Measurements from ENCODE around the gene MRPS23.

The MRPS23 gene

DNA sequence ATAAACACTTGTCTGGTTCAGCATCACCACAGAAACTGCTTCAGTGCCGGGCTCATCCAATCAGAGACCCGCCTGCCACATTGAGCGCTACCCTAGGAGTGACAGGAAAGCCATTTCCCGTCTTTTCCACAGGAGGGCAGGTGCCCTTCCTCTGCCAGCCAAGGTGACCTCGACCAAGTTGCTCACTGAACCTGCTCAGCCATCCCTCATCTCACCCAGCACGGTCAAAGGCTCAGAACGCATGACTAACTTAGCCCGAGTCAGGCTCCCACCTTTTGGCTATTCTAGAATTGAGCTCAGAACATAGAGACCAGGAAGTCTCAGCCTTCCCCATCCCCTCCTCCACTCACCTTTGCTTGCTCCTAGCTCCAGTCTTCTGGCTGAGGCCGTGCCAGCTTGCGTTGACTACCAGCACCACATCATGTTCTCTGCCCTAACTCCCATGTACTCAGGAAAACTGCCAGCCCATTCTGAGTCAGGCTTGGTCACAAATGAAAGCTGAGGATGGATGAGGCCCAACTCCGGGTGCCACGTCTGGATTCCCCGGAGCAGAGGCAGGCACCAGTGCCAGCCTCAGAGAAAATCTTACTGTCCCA lies 15.6 kb downstream of the MRPS23 start:
- no peak for DNase-seq

DNA sequence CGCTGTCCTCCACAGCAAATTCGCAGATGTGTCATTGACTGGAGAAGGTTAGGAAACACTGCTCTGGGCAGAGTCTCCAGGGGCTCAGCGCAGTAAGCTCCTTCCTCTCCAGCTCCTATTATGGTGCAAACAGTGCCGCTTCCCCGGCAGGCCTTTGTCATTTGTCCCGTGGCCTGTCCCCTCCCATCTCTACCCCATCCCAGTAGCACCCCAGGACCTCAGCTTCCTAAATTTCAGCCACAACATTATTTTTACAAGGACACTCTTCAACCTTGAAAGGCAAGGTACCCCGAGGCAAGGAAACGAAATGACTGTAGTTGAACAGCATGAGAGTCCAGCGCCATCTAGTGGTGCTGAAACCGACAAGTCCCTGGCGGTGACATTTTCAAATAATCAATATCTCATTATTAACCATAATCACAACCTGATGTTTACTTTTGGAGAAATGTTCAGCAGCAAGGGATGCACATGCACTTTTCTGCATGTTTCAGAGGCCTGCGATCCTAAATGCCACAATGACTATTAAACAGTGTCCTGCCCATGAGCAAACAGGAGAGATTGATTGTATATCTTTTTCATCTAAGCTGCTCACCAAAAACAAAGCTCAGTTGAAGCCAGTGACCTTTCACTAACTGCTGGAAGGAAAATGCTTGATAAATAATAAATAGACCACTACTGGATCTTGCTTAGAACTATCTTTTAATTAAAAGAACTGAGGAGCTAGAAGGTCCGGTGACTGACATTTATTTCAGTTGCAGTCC lies 16.5 kb downstream of the MRPS23 start:
- DNase-seq = peak; percentile 75

DNA sequence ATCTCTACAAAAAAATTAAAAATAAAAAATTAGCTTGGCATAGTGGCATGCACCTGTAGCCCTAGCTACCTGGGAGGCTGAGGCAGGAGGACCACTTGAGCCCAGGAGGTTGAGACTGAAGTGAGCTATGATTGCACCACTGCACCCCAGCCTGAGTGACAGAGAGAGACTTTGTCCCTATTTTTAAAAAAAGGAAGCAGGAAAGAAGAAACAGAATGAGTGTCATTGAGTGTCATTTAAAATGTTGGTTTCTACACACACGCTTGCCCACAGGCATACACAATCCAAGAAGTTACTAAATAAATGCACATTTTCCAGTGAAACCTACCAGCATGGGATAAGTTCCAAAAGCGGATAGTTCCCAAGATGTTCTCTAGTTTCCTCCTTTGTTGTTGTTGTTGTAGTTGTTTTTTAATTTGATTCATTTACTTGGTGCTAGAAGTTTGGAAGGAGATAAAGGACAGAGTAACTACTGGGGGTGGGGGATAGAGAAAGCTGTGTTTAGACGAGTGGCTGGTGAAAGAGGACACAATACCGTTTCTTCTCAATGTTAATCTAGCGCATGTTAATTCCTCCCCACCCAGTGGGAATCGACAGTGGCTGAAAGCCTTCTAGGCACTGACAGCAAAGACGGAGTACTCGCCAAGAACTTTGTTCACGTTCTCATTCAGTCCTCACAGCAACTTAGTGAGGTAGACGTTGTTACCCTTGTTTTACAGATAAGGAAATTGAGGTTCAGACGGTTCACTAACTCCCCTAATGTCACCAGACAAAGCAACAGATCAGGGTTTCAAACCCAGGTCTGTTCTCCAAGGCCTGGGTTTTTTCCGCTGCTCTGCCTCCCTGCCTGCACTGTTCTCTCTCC lies 17.3 kb downstream of the MRPS23 start:
- peak; percentile 69 for DNase-seq

DNA sequence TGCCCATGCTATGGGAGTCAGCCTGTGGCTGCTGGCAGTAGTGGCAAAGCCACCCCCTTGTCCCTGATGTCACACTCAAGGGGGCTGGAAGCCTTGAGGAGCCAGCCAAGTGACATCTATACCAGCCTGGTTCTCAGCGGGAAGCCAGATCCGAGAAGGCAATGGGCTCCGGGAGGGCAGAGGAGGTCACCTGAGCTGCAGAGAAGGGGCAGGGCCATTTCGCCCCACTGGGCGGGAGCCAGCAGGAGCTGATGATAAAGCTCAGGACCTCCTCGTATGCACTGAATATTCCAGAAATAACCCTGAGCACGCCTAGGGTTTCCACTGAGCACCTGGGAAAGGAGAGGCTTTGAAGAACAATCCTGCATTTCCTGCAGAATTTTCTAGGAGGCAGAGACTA lies 19.0 kb downstream of the MRPS23 start:
- no peak for DNase-seq

DNA sequence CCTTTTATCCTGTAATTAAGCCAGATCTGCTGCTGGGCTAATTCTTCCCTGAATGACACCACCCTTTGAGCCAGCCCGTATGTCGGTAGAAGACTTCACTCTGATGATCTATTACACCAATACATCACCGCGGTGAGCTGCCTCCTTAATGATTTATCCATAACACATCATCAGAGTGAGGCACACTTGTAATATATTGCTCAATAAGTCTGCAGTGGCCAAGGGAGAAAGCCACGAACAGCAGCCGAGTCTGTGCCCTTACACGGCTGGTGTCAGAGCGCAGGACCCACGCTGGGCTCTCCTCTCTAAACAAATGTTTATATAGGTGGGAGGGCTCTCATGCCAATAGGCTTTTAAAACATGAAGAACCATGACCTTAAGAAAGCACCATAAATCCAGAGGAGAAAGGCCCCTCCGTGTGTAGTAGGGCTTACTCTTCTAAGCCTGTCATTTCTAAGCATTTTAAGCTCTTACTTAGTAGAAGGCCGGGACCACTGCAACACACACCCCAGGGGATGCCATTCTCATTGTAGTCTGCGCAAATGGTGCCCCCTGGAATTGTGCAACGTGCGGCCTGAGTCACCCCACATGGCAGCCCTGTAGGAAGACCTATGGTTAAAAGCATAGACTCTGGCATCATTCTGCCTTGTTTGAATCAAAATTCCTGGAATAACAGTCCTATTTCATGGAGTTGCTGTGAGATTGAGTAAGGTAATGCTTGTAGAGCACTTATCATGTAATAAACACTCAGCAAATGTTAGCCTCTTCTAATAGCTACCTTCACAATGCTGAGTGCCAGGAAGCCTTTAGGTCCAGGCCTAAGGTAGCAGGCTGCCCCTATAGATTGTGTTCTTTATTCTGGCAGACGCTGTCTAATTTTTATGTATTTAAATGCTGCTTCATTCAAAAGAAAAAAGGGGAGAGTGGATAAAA lies 26.1 kb downstream of the MRPS23 start:
- peak; percentile 49 for DNase-seq

DNA sequence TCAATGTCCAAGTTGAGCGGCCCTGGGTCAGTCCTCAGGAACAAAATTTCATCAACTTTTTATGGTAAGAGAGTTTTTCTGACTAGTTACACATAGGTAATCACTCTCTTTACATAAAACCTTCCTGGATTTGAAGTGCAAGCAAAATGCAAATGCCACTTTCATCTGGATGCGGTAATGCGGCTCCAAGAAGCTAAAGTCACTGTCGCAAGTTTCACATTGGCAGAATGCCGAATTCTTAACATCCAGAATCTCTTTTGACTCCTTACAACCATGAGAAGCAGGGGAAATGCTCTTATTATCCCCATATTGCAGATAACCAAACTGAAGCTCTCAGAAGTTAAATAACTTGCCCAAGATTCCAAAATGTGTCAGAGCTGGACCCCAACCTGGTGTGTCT lies 30.0 kb downstream of the MRPS23 start:
- no peak for DNase-seq

DNA sequence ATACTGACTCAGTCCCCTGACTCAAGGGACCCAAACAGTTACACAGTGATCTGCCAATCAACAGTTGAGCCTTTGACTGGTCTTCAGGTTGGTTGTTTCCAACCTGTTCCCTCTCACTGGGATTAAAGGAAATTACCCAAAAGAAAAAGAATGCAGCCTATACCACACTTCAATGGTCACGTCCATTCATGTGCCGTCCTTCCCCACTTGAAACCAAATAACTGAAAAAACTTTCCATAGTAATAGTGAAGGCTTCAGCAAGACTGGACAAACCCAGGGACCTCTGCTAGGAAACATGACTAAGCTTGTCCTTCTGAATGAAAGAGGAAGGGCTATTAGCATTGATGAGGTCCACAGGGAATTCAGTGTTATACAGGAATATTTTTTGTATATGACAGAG lies 30.6 kb downstream of the MRPS23 start:
- DNase-seq = peak; percentile 60

DNA sequence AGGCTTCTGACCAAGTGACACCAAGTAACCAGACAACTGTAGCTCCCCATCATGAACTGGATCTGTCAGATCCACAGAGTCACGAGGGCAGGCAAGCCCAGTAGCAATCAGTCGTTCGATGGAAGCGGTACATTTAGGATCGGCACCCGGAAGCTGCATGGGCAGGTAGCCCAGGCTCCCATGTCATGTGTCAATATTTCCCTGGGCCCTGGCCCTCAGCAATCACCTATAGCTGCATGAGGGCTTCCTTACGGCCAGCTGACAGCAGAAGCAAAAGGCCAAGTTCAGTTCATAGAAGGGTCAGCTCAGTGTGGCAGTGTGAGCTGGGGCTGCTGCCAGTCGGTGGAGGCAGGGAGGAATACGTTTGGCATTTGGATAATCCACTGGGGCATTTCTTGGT lies 31.8 kb downstream of the MRPS23 start:
- DNase-seq = no peak

DNA sequence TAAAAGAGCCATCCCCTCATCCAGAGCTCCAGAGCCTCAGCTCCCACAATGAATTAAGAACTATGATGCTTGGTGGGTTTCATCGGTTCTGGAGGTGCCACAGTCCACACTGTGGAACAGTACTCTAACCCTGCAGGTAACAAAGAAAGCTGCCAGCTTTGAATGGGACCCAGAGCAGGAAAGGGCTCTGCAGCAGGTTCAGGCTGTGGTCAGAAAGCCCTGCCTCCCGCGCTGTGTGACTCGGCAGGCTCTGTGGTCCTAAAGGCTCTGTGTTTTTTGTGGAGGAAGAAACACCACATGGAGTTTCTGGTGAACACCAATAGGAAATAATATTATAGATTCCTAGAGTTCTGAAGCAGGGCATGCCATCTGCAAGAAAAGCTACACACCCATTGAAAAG lies 32.5 kb downstream of the MRPS23 start:
- no peak for DNase-seq

DNA sequence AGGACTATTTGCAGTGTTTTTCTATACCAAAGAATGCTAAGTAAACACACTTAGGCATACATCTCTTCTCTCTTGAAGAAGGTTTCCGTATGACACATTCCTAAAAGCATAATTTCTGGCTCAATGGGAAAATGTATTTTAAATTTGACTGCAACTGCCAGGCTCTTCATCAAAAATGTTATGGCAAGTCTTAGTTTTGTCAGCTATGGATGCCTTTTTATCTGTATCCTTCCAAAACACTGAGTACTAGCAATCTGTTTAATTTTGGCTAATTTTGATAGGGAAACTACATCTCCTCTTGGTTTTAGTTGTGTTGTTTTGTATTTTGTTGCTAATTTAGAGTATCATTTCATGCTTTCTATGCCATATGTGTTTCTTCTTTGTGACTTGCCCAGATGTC lies 35.4 kb downstream of the MRPS23 start:
- DNase-seq = no peak

DNA sequence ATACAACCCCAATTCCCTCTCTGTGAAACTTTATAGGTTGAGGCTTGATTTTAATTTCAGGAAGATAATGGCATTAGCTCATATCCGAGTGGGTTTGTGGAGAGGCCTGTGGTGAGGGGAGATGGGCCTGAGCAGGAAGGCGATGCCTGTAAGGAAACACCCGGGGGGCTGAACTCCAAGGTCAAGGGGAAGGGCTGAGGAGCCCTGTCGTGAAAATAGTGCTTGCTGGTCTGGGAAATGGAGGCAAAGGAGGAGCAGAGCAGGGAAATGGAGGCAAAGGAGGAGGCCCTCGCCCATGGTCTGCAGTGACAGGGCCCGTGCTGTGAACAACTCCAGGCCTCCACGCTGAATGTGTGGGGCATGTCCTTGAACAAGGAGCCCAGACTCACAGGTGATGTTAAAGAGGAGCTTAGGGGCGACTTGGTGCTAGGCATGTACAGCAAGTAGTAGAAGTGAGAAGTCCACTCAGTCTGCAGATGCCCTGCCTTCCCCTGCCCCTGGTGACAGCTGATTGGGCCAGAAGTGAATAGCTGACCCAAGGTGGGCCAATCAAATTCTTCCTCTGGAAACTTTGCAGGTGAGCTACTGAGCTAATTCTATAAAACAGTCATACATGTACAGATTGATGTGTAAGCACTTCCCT lies 38.1 kb downstream of the MRPS23 start:
- no peak for DNase-seq

DNA sequence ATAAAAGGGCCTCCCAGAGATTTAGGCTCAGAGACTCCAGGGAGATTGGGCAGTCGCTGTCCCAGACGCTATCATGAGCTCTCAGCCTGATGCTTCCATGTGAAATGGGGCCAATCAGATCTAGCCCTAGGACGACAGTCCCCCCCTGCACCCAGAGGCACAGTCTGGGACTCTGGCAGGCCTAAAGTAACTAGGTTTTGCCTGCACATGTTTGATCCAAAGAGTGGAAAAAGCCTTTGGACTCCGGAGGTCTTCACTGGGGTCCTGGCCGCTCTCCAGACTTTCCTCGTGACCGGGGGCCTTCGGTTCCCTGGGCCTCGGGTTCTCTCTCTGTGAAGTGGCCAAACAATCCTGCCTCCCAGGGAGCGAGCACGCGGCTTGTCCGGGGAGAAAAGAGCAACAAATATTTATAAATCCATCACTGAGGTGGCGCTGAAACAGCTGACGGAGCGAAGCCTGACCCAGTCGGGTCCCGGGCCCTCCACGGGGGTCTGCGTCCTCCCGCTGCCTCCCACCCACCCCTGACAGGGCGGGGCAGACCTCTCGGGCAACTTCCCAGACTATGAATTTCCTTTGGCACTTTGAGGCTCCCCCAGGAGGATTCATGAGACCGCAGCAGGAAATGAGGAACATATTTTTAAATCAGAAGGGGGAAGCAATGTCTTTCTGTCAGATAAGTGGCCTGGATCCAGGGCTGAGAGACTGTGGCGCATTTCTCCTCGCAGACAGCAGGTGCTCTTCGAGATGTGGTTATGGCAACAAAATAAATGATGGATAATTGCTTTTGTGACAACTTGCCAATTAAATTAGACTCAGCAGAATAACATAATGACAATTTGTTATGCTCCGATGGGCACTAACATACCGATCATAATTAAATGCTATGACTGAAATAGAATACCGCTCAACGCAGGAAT lies 38.9 kb downstream of the MRPS23 start:
- peak; percentile 57 for DNase-seq

DNA sequence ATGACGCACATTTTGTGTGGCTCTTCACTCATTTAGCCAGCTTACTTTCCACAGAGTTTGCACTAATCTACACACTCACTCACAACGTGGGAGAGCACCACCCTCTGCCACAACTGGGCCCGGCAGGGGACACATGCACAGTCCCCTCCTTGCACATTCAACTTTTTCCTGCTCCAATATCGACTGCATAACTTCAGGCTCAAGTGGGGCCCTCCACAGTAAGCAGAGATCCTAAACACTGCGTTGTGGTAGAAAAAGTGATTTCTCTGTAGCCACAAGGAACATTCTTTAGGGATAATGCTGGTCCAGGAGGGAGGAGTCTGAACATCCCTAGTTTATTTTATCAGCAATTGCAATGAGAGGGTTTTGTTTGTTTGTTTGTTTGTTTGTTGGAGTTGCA lies 40.0 kb downstream of the MRPS23 start:
- DNase-seq = no peak

DNA sequence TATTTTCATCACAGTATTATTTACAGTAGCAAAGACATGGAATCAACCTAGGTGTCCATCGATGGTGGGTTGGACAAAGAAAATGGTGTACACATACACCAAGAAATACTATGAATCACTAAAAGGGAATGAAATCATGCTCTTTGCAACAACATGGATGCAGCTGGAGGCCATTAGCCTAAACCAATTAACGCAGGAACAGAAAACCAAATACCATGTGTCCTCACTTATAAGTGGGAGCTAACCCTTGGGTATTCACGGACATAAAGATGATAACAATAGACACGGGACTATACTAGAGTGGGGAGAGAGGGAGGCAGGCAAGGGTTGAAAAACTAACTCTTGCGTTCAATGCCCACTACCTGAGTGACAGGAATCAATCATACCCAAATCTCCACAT lies 41.0 kb downstream of the MRPS23 start:
- DNase-seq = no peak

DNA sequence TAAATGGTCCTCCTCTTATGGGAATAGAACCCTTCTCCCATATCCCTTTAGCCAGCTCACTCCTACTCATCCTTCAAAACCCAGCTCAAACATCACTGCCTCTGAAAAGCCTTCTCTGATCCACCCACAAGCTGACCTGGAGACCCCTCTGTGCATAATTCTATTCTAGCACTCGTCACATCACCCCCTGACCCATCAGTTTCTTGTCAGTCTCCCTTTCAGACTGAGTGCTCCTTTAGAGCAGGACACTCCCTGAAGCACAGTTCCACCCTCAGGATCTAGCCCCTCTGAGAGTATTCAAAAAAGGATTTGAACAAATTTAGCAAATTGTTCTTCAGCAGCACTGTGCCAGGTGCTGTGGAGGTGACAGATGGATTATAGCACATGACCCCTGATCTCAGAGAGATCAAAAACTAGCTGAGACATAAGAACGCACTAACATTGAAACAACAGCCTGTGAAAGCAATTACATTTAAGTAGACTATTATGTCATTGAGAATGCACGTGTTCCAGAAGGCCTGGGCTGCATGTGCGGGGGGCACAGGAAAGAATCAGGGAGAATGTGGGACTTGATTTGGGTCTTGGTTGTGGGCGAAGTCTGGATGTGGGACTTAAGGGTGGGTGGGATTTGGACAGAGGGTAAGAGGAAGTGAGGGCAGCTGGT lies 43.5 kb downstream of the MRPS23 start:
- no peak for DNase-seq

DNA sequence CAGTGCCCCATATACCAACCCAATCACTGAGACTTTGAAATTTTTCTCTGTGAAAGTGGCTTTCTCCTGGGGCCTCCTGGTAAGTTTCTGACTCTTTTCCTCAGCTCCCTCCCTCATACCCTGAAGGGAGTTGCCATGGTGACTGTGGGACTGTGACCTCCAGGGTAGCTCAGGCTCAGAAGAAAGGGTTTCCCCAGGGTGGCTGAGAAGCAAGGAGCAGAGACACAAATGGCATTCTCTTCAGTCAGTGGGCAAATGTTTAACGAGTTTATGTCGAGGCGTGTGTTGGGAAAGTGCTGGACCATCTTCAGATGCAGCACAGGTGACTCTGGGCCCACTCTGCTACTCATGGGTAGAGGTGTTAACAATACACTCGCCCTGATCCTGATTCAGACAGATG lies 46.8 kb downstream of the MRPS23 start:
- DNase-seq = no peak

DNA sequence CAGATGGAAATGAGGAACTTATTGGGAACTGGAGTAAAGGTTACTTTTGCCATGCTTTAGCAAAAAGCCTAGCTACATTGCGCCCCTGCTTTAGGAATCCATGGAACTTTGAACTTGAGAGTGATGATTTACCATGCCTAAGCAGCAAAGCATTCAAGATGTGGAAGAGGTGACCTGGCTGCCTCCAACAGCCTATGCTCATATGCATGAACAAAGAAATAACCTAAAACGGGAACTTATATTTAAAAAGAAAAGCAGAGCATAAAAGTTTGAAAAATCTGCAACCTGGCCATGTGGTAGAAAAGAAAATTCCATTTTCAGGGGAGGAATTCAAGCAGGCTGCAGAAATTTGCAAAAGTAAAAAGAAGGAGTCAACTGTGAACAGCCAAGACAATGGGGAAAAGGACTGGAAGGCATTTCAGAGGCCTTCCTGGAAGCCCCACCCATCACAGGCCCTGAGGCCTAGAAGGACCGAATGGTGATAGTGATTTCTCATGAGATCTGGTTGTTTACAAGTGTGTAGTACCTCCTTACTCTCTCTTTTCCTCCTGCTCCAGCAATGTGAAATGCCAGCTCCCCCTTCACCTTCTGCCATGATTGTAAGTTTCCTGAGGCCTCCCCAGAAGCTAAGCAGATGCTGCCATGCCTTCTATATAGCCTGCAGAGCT lies 48.7 kb downstream of the MRPS23 start:
- DNase-seq = no peak

DNA sequence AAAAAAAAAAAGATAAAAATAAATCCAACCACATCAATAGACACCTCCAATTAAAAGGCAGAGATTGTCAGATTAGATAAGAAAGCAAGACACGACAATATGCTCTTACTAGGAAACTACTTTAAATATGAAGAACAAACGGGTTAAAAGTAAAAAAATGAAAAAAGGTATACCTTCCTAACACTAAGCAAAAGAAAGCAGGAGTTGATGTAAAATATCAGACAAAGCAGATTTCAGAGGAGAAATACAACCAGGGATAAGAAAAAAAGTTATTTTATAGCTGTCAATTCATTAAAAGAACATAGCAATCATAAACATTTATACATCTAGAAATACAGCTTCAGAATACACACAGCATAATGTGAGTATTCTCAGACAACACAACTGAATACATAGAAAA lies 55.0 kb downstream of the MRPS23 start:
- no peak for DNase-seq

DNA sequence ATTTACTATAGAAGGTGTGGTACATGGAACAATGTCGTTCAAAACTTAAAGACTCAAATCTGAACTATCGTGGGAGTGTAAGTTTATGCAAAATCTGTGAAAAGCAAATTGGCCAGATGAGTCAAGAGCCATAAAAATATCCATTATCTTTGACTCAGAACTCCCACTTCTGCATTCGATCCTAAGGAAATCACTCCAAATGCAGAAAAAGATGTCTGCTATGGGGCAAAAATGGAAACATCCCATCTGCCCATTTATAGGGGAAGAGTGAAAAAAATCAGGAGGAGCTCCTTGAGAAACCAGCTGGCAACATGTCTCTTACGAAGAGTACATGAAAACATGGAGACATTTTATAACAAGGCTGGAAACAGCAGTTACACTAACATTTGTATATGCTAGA lies 61.1 kb downstream of the MRPS23 start:
- peak; percentile 38 for DNase-seq

DNA sequence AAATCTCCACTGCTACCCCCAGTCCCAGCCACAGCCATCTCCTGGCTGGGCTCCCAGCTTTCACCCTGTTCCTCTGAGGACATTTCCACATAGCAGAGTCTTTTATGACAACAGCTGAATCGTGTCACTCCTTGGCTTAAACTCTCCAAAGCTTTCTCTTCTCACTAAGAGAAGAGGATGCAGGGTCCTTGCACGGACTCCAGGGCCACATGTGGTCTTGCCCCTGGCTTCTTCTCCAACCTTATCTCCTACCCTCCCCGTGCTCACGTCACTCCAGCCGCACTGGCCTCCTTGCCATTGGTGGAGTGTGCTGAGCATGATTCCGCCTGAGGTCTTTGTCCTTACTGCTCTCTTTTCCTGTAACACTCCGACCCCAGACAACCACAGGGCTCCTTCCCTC lies 64.8 kb downstream of the MRPS23 start:
- no peak for DNase-seq
